Measurements from ENCODE around the gene ARHGAP9.

Gene ARHGAP9

DNA sequence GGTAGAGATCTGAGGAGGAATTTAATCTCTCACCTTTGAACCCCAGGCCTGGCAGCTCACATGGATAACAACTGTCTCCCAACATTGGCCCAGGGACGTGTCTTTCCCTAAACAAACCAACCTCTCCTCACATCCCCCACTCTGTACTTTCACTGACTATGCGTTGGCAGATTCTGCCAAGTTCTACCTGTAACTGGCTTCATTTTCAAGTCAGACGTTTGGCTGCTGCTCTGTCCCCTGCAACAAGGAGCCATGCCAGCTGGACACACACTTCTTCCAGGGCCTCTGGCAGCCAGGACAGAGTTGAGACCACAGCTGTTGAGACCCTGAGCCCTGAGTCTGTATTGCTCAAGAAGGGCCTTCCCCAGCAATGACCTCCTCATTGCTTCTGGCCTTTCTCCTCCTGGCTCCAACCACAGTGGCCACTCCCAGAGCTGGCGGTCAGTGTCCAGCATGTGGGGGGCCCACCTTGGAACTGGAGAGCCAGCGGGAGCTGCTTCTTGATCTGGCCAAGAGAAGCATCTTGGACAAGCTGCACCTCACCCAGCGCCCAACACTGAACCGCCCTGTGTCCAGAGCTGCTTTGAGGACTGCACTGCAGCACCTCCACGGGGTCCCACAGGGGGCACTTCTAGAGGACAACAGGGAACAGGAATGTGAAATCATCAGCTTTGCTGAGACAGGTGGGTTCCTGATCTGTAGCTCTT lies 45.0 kb downstream of the ARHGAP9 start, which contains the start of gene INHBC:
Gene INHBC, plus strand, starts transcription at position 268 of the 707 bp plus-strand sequence. Its CDS starts 103 bp downstream, at position 371.
- Histone ChIP-seq H3K9me2 (replicated peaks; ENCODE audit: control insufficient read depth, low read length) (no peaks in the 10 kb centered on the region), H3K79me2 (ENCODE audit: control insufficient read depth, low read length) (peaks cover 8% of the 10 kb centered on the region), H3K4me2 (ENCODE audit: low read length) (no peak within 1 kb of the TSS), H3K9me3 (ENCODE audit: control insufficient read depth, insufficient read depth, low read length) (no peaks in the 10 kb centered on the region), H4K20me1 (ENCODE audit: control insufficient read depth, insufficient read depth, low read depth, low read length) (no peaks in the 10 kb centered on the region), H3K36me3 (ENCODE audit: control insufficient read depth, low read length) (peaks cover 5% of the 10 kb centered on the region), H3K27ac (ENCODE audit: low read depth, low read length) (no peak within 1 kb of the TSS), H3K4me1 (ENCODE audit: control insufficient read depth, low read length) (peaks cover 11% of the 10 kb centered on the region), H3F3A (ENCODE audit: control insufficient read depth, insufficient read depth) (no peaks in the 10 kb centered on the region), H3K4me3 (ENCODE audit: low read length) (no peak within 1 kb of the TSS), H3K27me3 (ENCODE audit: control insufficient read depth, low read length) (peaks cover 7% of the 10 kb centered on the region; the same call in 1 of the 2 replicates)
- TF ChIP-seq, protein P1, sequence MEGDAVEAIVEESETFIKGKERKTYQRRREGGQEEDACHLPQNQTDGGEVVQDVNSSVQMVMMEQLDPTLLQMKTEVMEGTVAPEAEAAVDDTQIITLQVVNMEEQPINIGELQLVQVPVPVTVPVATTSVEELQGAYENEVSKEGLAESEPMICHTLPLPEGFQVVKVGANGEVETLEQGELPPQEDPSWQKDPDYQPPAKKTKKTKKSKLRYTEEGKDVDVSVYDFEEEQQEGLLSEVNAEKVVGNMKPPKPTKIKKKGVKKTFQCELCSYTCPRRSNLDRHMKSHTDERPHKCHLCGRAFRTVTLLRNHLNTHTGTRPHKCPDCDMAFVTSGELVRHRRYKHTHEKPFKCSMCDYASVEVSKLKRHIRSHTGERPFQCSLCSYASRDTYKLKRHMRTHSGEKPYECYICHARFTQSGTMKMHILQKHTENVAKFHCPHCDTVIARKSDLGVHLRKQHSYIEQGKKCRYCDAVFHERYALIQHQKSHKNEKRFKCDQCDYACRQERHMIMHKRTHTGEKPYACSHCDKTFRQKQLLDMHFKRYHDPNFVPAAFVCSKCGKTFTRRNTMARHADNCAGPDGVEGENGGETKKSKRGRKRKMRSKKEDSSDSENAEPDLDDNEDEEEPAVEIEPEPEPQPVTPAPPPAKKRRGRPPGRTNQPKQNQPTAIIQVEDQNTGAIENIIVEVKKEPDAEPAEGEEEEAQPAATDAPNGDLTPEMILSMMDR (IDR thresholded peaks at IDR 0.05; ENCODE audit: low read depth, low read length, poor library complexity, severe bottlenecking): no peak
- no peak for TF ChIP-seq EZH2phosphoT487 (IDR thresholded peaks at IDR 0.05; ENCODE audit: borderline replicate concordance, low read length)

DNA sequence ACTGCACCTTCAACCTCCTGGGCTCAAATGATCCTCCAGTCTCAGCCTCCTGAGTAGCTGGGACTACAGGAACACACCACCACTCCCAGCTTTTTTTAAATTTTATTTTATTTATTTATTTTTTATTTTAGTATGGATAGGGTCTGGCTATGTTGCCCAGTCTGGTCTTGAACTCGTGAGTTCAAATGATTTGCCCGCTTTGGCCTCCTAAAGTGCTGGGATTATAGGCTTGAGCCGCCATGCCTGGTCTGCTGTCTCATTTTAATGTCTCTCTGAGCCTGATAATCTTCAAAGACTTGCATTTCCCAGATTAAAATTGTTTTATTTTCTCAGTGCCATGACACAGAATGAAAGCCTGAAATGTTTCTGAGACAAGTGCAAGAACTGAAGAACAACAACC lies 46.3 kb downstream of the ARHGAP9 start:
- Histone ChIP-seq H3K27me3 (ENCODE audit: control insufficient read depth, low read length) (0 out of 2 replicates have a peak, but pooled peaks cover under 1% of the 10 kb centered on the region), H3F3A (ENCODE audit: control insufficient read depth, insufficient read depth) (no peaks in the 10 kb centered on the region), H3K9me2 (replicated peaks; ENCODE audit: control insufficient read depth, low read length) (no peaks in the 10 kb centered on the region), H4K20me1 (ENCODE audit: control insufficient read depth, insufficient read depth, low read depth, low read length) (no peaks in the 10 kb centered on the region), H3K4me3 (ENCODE audit: low read length) (no peak overlapping the region), H3K4me1 (ENCODE audit: control insufficient read depth, low read length) (peaks cover 21% of the 10 kb centered on the region), H3K9me3 (ENCODE audit: control insufficient read depth, insufficient read depth, low read length) (no peaks in the 10 kb centered on the region), H3K27ac (ENCODE audit: low read depth, low read length) (no peak overlapping the region), H3K79me2 (ENCODE audit: control insufficient read depth, low read length) (peaks cover 21% of the 10 kb centered on the region), H3K36me3 (ENCODE audit: control insufficient read depth, low read length) (peaks cover 5% of the 10 kb centered on the region), H3K4me2 (ENCODE audit: low read length) (no peak overlapping the region)
- no peak for TF ChIP-seq EZH2phosphoT487 (IDR thresholded peaks at IDR 0.05; ENCODE audit: borderline replicate concordance, low read length)
- TF ChIP-seq, protein P1 (IDR thresholded peaks at IDR 0.05; ENCODE audit: low read depth, low read length, poor library complexity, severe bottlenecking): no peak

- peaks cover 34% of the 10 kb centered on the region for H3K79me2 ChIP-seq (ENCODE audit: control insufficient read depth, low read length)
- no peaks in the 10 kb centered on the region for H3K9me2 ChIP-seq (replicated peaks; ENCODE audit: control insufficient read depth, low read length)
- H3K4me3 ChIP-seq (ENCODE audit: low read length): peak overlapping the region; percentile 97
- H3K27me3 ChIP-seq (ENCODE audit: control insufficient read depth, low read length): no peaks in the 10 kb centered on the region
- H3K36me3 ChIP-seq (ENCODE audit: control insufficient read depth, low read length): peaks cover 5% of the 10 kb centered on the region
- TF ChIP-seq, protein P1 (IDR thresholded peaks at IDR 0.05; ENCODE audit: low read depth, low read length, poor library complexity, severe bottlenecking): no peak
- no peak for TF ChIP-seq EZH2phosphoT487 (IDR thresholded peaks at IDR 0.05; ENCODE audit: borderline replicate concordance, low read length)
- no peaks in the 10 kb centered on the region for H3F3A ChIP-seq (ENCODE audit: control insufficient read depth, insufficient read depth)
- peak overlapping the region; percentile 68 for H3K27ac ChIP-seq (ENCODE audit: low read depth, low read length)
- peak overlapping the region; percentile 75 for H3K4me2 ChIP-seq (ENCODE audit: low read length)
- no peaks in the 10 kb centered on the region for H3K9me3 ChIP-seq (ENCODE audit: control insufficient read depth, insufficient read depth, low read length)
- H4K20me1 ChIP-seq (ENCODE audit: control insufficient read depth, insufficient read depth, low read depth, low read length): no peaks in the 10 kb centered on the region
- peaks cover 21% of the 10 kb centered on the region for H3K4me1 ChIP-seq (ENCODE audit: control insufficient read depth, low read length)
Measured at GRCh38 chr12:57431654-57432188, 47.9 kb downstream of the ARHGAP9 start.
